Tibial nerve (tissue), 4 donors: ENCODE measurements around the gene PDF. TPM values are rescaled to one million over a fixed set of nuclear protein-coding genes. Genes with fewer than 3 reads are reported as not detected.
A peak's percentile ranks its signal among the peaks of the same experiment; 100 is the strongest.

Experiments
- DNase-seq, 2 donors: peaks; one replicate each; pipeline ENCODE4 v3.0.0-alpha.2; 2019; ENCODE audit warnings: low spot score in 2 of 2
- H3K27ac ChIP-seq, 4 donors: fragments of 200-600 bp; sonication (generic) in 3 of 4; one replicate each; pipeline ENCODE4 v1.5.1; 2017 to 2019; ENCODE audit warnings: mild to moderate bottlenecking in 1 of 4
- H3K27me3 ChIP-seq, 2 donors: fragments of 200-600 bp; sonication (generic) in 1 of 2; one replicate each; pipeline versions ENCODE4 v1.5.1 to v1.6.0; 2017 to 2019
- H3K36me3 ChIP-seq, 3 donors: fragments of 200-600 bp; sonication (generic); one replicate each; pipeline ENCODE4 v1.5.1; 2018 to 2019
- H3K4me1 ChIP-seq, 4 donors: fragments of 200-600 bp; sonication (generic) in 3 of 4; one replicate each; pipeline ENCODE4 v1.5.1; 2017 to 2019
- H3K4me3 ChIP-seq, 4 donors: fragments of 200-600 bp; sonication (generic) in 3 of 4; one replicate each; pipeline ENCODE4 v1.5.1; 2017 to 2019; ENCODE audit warnings: mild to moderate bottlenecking in 1 of 4, moderate library complexity in 1 of 4
- H3K9me3 ChIP-seq, 4 donors: fragments of 200-600 bp; sonication (generic) in 3 of 4; one replicate each; pipeline ENCODE4 v1.5.1; 2017 to 2019
- EP300 ChIP-seq, 2 donors: sonication (generic); formaldehyde crosslinking; IDR thresholded peaks; one replicate each; pipeline ENCODE4 v1.6.1; 2017; ENCODE audit warnings: antibody characterized with exemption in 2 of 2, mild to moderate bottlenecking in 1 of 2
- POLR2A ChIP-seq, 2 donors: fragments of 450-650 bp; IDR thresholded peaks; one replicate each; pipeline ENCODE4 v1.6.1; 2017; ENCODE audit warnings: antibody characterized with exemption in 2 of 2, mild to moderate bottlenecking in 2 of 2, moderate library complexity in 2 of 2
- WGBS, 2 donors: methylation state at CpG; one replicate each; pipeline ENCODE4 v1.1.5; 2018; 5-methylcytosine and 5-hydroxymethylcytosine counted together
- total RNA-seq, 4 donors: library from RNA; depleted of rRNA; stranded (reverse); fragments of >200 nt; gene quantifications; one replicate each; pipeline ENCODE4 v1.1.0, GENCODE V29; 2016
- TF ChIP-seq, protein P1 (sequence below), 5 experiments: fragments of 200-600 bp in 3 of 5; fragments of 450-650 bp in 2 of 5; sonication (generic) in 3 of 5; IDR thresholded peaks; one replicate each; pipeline ENCODE4 v1.5.1; 2016 to 2019; ENCODE audit warnings: antibody characterized with exemption in 5 of 5, mild to moderate bottlenecking in 3 of 5, moderate library complexity in 2 of 5

Gene PDF
- total RNA-seq, 4 donors from 2014 or later: 6.8 to 20.7 (median 15.8) TPM

DNA sequence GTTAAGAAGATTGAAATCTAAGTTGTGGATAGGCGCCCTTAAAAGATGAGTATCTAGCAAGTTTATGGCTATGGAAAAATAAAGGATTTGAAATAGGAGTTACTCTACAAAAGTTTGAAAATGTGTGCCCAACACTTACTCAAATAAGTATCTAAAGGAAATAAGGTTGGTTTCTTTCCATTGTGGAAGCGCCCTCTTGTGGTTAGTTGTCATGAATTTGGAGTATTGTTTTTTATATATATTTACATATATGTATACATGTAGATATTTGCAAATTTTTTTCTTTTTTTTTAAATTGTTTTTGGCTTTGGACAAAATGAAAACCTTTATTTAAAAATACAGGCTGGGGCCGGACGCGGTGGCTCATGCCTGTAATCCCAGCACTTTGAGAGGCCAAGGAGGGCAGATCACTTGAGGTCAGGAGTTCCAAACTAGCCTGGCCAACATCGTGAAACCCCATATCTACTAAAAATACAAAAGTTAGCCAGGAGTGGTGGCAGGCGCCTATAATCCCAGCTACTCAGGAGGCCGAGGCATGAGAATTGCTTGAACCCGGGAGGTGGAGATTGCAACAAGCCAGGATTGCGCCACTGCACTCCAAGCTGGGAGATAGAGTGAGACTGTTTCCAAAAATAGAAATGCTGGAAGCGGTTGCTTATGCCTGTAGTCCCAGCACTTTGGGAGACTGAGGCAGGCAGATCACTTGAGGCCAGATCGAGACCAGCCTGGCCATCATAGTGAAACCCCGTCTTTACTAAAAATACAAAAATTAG is 43.3 kb downstream of the PDF start:
- peak in 1 of 2 donors; percentile 65 for TF ChIP-seq EP300 (IDR thresholded peaks at IDR 0.05)
- TF ChIP-seq POLR2A (IDR thresholded peaks at IDR 0.05): no peak
- TF ChIP-seq, protein P1, sequence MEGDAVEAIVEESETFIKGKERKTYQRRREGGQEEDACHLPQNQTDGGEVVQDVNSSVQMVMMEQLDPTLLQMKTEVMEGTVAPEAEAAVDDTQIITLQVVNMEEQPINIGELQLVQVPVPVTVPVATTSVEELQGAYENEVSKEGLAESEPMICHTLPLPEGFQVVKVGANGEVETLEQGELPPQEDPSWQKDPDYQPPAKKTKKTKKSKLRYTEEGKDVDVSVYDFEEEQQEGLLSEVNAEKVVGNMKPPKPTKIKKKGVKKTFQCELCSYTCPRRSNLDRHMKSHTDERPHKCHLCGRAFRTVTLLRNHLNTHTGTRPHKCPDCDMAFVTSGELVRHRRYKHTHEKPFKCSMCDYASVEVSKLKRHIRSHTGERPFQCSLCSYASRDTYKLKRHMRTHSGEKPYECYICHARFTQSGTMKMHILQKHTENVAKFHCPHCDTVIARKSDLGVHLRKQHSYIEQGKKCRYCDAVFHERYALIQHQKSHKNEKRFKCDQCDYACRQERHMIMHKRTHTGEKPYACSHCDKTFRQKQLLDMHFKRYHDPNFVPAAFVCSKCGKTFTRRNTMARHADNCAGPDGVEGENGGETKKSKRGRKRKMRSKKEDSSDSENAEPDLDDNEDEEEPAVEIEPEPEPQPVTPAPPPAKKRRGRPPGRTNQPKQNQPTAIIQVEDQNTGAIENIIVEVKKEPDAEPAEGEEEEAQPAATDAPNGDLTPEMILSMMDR (IDR thresholded peaks at IDR 0.05): peak; percentile 56 to 64 (median 61)
- peaks cover 0 to 32% (median 0%) of the 10 kb centered on the region in 3 donors for H3K36me3 ChIP-seq
- peak; percentile 54 to 87 for DNase-seq
- H3K4me3 ChIP-seq: no peak overlapping the region
- 42 to 44% methylated on average over 13 of the region's 13 CpGs for WGBS, 2 donors
- H3K9me3 ChIP-seq: no peaks in the 10 kb centered on the region
- no peaks in the 10 kb centered on the region for H3K27me3 ChIP-seq
- H3K27ac ChIP-seq: peak overlapping the region in 2 of 4 donors; percentile 15 to 50
- H3K4me1 ChIP-seq: peaks cover 0 to 33% (median 2%) of the 10 kb centered on the region in 4 donors

DNA sequence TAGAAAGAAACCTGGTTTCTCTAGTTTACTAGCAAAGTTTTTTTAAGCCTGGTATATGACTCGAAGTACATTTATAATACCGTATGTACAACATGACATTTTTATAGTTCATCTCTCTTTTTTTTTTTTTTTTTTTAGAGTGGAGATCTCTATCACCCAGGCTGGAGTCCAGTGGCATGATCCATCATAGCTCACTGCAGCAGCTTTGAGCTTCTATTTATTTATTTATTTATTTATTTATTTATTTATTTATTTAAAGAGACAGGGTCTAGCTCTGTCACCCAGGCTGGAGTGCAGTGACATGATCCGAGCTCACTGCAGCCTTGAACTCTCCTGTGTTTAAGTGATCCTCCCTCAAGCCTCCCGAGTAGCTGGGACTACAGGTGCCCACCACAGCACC is 45.1 kb downstream of the PDF start:
- no peak overlapping the region for H3K4me3 ChIP-seq
- no peak overlapping the region for H3K27ac ChIP-seq
- H3K27me3 ChIP-seq: no peaks in the 10 kb centered on the region
- H3K9me3 ChIP-seq: no peaks in the 10 kb centered on the region
- H3K4me1 ChIP-seq: peaks cover 0 to 35% (median 2%) of the 10 kb centered on the region in 4 donors
- WGBS, 2 donors: 86 to 90% methylated on average over 4 of the region's 4 CpGs
- DNase-seq: no peak
- TF ChIP-seq POLR2A (IDR thresholded peaks at IDR 0.05) (no peak), EP300 (IDR thresholded peaks at IDR 0.05) (no peak)
- TF ChIP-seq, protein P1 (IDR thresholded peaks at IDR 0.05): no peak
- H3K36me3 ChIP-seq: peaks cover 0 to 32% (median 0%) of the 10 kb centered on the region in 3 donors

- no peak for DNase-seq
- H3K36me3 ChIP-seq: peaks cover 0 to 26% (median 0%) of the 10 kb centered on the region in 3 donors
- no peak overlapping the region for H3K4me3 ChIP-seq
- H3K27me3 ChIP-seq: no peaks in the 10 kb centered on the region
- WGBS, 2 donors: 63 to 75% methylated on average over 4 of the region's 4 CpGs
- peak overlapping the region in 1 of 4 donors; percentile 44 for H3K27ac ChIP-seq
- TF ChIP-seq, protein P1 (IDR thresholded peaks at IDR 0.05): no peak
- TF ChIP-seq EP300 (IDR thresholded peaks at IDR 0.05) (no peak), POLR2A (IDR thresholded peaks at IDR 0.05) (no peak)
- peaks cover 0 to 44% (median 2%) of the 10 kb centered on the region in 4 donors for H3K4me1 ChIP-seq
- H3K9me3 ChIP-seq: no peaks in the 10 kb centered on the region
These were observed 46.5 kb downstream of the PDF start for GRCh38 chr16:69283851-69284250.

DNA sequence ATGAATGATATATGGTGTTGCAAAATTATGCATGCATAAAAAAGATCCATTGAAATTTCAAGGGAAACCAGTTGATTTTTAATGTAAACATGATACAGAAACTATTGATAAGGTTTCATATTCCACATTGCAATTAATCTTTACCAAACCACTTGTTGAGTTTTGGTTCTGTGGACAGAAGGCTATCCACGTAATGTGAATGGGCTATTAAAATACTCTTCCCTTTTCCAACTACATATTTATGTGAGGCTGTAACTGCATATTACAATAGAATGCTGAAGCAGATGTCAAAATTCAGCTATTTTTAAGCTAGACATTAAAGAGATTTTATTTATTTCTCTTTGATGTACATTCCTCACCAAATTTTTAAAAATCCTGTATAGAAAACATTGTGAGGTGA is 53.0 kb downstream of the PDF start:
- 43 to 50% methylated on average over 1 of the region's 1 CpG for WGBS, 2 donors
- Histone ChIP-seq H3K27ac (peak overlapping the region in 2 of 4 donors; percentile 69), H3K4me1 (peaks cover 0 to 51% (median 23%) of the 10 kb centered on the region in 4 donors), H3K4me3 (no peak overlapping the region), H3K9me3 (no peaks in the 10 kb centered on the region), H3K36me3 (peaks cover 0 to 10% (median 0%) of the 10 kb centered on the region in 3 donors), H3K27me3 (no peaks in the 10 kb centered on the region)
- TF ChIP-seq, protein P1 (IDR thresholded peaks at IDR 0.05): no peak
- no peak for DNase-seq

Other genes with a start within 250 kb of the PDF start
- gene HAS3, start 224.9 kb downstream of the PDF start, total RNA-seq: 1 to 10 TPM in 2 of 4 donors, under 1 TPM in 2; 0.42 to 7.1 (median 2.1) TPM
- 10 to 100 TPM; 58.8 to 99.0 (median 76.5) TPM for gene CHTF8, start 198.0 kb downstream of the PDF start, total RNA-seq
- gene UTP4, start 197.9 kb downstream of the PDF start, total RNA-seq: 10 to 100 TPM; 17.6 to 48.0 (median 24.1) TPM
- 10 to 100 TPM; 33.1 to 50.2 (median 37.7) TPM for gene SNTB2, start 143.4 kb downstream of the PDF start, total RNA-seq
- gene VPS4A, start 19.2 kb downstream of the PDF start, total RNA-seq: 10 to 100 TPM; 35.4 to 47.2 (median 43.5) TPM
- 10 to 100 TPM; 62.2 to 77.5 (median 70.0) TPM for gene COG8, start 9.0 kb upstream of the PDF start, total RNA-seq
- 10 to 100 TPM in 3 of 4 donors, 1 to 10 TPM in 1; 8.2 to 17.1 (median 11.7) TPM for gene NIP7, start 9.2 kb upstream of the PDF start, total RNA-seq
- not detected for gene TMED6, start 21.2 kb upstream of the PDF start, total RNA-seq
- 10 to 100 TPM; 18.3 to 66.3 (median 26.0) TPM for gene TERF2, start 55.4 kb upstream of the PDF start, total RNA-seq
- gene CYB5B, start 94.0 kb upstream of the PDF start, total RNA-seq: 10 to 100 TPM; 26.6 to 45.9 (median 30.7) TPM
- 10 to 100 TPM; 53.2 to 61.4 (median 57.5) TPM for gene NFAT5, start 235.4 kb upstream of the PDF start, total RNA-seq